Central memory CD8-positive, alpha-beta T cell (primary cell): ENCODE results near the gene CAPN1.
A peak's percentile ranks its signal among the peaks of the same experiment; 100 is the strongest.
"Not testable (repeated sequence)": the region's sequence is repeated elsewhere in the genome, so short reads cannot be mapped to it uniquely, and the experiment has no call there.

ENCODE experiments used
- ATAC-seq: fragments of 150-1000 bp; cut with Tn5 transposase; replicated peaks from 2 replicates; pipeline ENCODE4 v1.10.0; 2022; ENCODE audit warnings: mild to moderate bottlenecking, moderate FRiP score, moderate number of reproducible peaks; ENCODE audit not compliant: poor library complexity, severe bottlenecking; ENCODE audit errors: extremely low read depth
- DNase-seq, 2 donors: peaks; one replicate each; pipeline ENCODE4 v3.0.0; 2021; ENCODE audit warnings: low spot score in 2 of 2
- H3K27ac Mint-ChIP-seq: one replicate; pipeline ENCODE4 v1.8.0; 2022; ENCODE audit warnings: low read depth, mild to moderate bottlenecking, moderate library complexity, mixed read lengths
- H3K27me3 Mint-ChIP-seq: one replicate; pipeline ENCODE4 v1.8.0; 2022; ENCODE audit warnings: mixed read lengths
- H3K36me3 Mint-ChIP-seq: one replicate; pipeline ENCODE4 v1.8.0; 2022; ENCODE audit warnings: mild to moderate bottlenecking, moderate library complexity, mixed read lengths; ENCODE audit not compliant: insufficient read depth
- H3K4me1 Mint-ChIP-seq: one replicate; pipeline ENCODE4 v1.8.0; 2022; ENCODE audit warnings: mixed read lengths
- H3K4me3 Mint-ChIP-seq: one replicate; pipeline ENCODE4 v1.8.0; 2022; ENCODE audit warnings: mild to moderate bottlenecking, moderate library complexity, mixed read lengths
- H3K9me3 Mint-ChIP-seq: one replicate; pipeline ENCODE4 v1.8.0; 2022; ENCODE audit warnings: mixed read lengths

CAPN1 gene

GRCh38 chr11:65217441-65218423, 36.0 kb downstream of the CAPN1 start:
- H3K36me3 Mint-ChIP-seq, result peaks cover 2% of the 10 kb centered on the region
- H3K9me3 Mint-ChIP-seq, result no peaks in the 10 kb centered on the region
- no peak overlapping the region for H3K27ac Mint-ChIP-seq
- ATAC-seq (no peak), DNase-seq (no peak)
- H3K27me3 Mint-ChIP-seq, result no peaks in the 10 kb centered on the region
- H3K4me1 Mint-ChIP-seq, result peaks cover 39% of the 10 kb centered on the region
- H3K4me3 Mint-ChIP-seq, result no peak overlapping the region

GRCh38 chr11:65218446-65218845, 36.7 kb downstream of the CAPN1 start:
- no peak overlapping the region for H3K4me3 Mint-ChIP-seq
- H3K9me3 Mint-ChIP-seq, result no peaks in the 10 kb centered on the region
- no peak overlapping the region for H3K27ac Mint-ChIP-seq
- DNase-seq (no peak), ATAC-seq (no peak)
- peaks cover 2% of the 10 kb centered on the region for H3K36me3 Mint-ChIP-seq
- H3K27me3 Mint-ChIP-seq, result peaks cover 5% of the 10 kb centered on the region
- peaks cover 32% of the 10 kb centered on the region for H3K4me1 Mint-ChIP-seq

GRCh38 chr11:65219930-65220213, 38.1 kb downstream of the CAPN1 start:
- Mint-ChIP-seq H3K4me1 (peaks cover 19% of the 10 kb centered on the region), H3K27me3 (peaks cover 16% of the 10 kb centered on the region), H3K4me3 (no peak overlapping the region), H3K9me3 (no peaks in the 10 kb centered on the region), H3K36me3 (peaks cover 2% of the 10 kb centered on the region), H3K27ac (no peak overlapping the region)
- ATAC-seq, result no peak
- DNase-seq, result no peak

GRCh38 chr11:65221026-65221425, 39.3 kb downstream of the CAPN1 start:
- peaks cover 5% of the 10 kb centered on the region for H3K36me3 Mint-ChIP-seq
- peaks cover 19% of the 10 kb centered on the region for H3K4me1 Mint-ChIP-seq
- DNase-seq (no peak), ATAC-seq (no peak)
- H3K9me3 Mint-ChIP-seq, result no peaks in the 10 kb centered on the region
- H3K27ac Mint-ChIP-seq, result no peak overlapping the region
- H3K4me3 Mint-ChIP-seq, result no peak overlapping the region
- peaks cover 28% of the 10 kb centered on the region for H3K27me3 Mint-ChIP-seq

- ATAC-seq, result no peak
These were observed 41.3 kb downstream of the CAPN1 start for GRCh38 chr11:65223011-65223410.

GRCh38 chr11:65224930-65225278, 43.2 kb downstream of the CAPN1 start:
- Mint-ChIP-seq H3K27me3 (peaks cover 41% of the 10 kb centered on the region), H3K4me1 (peaks cover 11% of the 10 kb centered on the region), H3K27ac (no peak overlapping the region), H3K4me3 (peak overlapping the region; percentile 68), H3K9me3 (no peaks in the 10 kb centered on the region), H3K36me3 (peaks cover 4% of the 10 kb centered on the region)
- DNase-seq (no peak), ATAC-seq (no peak)

More at GRCh38 chr11:65223011-65223410, 41.3 kb downstream of the CAPN1 start:
- Mint-ChIP-seq H3K36me3 (peaks cover 5% of the 10 kb centered on the region), H3K4me1 (peaks cover 20% of the 10 kb centered on the region), H3K27ac (no peak overlapping the region), H3K27me3 (peaks cover 32% of the 10 kb centered on the region), H3K9me3 (no peaks in the 10 kb centered on the region), H3K4me3 (no peak overlapping the region)
- no peak for DNase-seq

GRCh38 chr11:65225279-65226102, 43.8 kb downstream of the CAPN1 start:
- H3K36me3 Mint-ChIP-seq, result peaks cover 4% of the 10 kb centered on the region

GRCh38 chr11:65226103-65226442, 44.3 kb downstream of the CAPN1 start:
- H3K27ac Mint-ChIP-seq, result no peak overlapping the region
- no peak for ATAC-seq

More at GRCh38 chr11:65225279-65226102, 43.8 kb downstream of the CAPN1 start:
- Mint-ChIP-seq H3K4me1 (peaks cover 7% of the 10 kb centered on the region), H3K4me3 (peak overlapping the region; percentile 68), H3K27me3 (peaks cover 41% of the 10 kb centered on the region), H3K27ac (no peak overlapping the region), H3K9me3 (no peaks in the 10 kb centered on the region)
- ATAC-seq (peak; percentile 43), DNase-seq (peak; percentile 26 to 29)

GRCh38 chr11:65227879-65228278, 46.2 kb downstream of the CAPN1 start:
- H3K27ac Mint-ChIP-seq, result no peak overlapping the region
- no peak for DNase-seq
- H3K4me3 Mint-ChIP-seq, result no peak overlapping the region
- H3K9me3 Mint-ChIP-seq, result no peaks in the 10 kb centered on the region
- no peak for ATAC-seq
- H3K36me3 Mint-ChIP-seq, result peaks cover 4% of the 10 kb centered on the region
- peaks cover 41% of the 10 kb centered on the region for H3K27me3 Mint-ChIP-seq
- H3K4me1 Mint-ChIP-seq, result peaks cover 7% of the 10 kb centered on the region

More at GRCh38 chr11:65226103-65226442, 44.3 kb downstream of the CAPN1 start:
- H3K36me3 Mint-ChIP-seq, result peaks cover 4% of the 10 kb centered on the region
- H3K4me1 Mint-ChIP-seq, result peaks cover 7% of the 10 kb centered on the region
- DNase-seq, result no peak
- H3K27me3 Mint-ChIP-seq, result peaks cover 41% of the 10 kb centered on the region
- H3K4me3 Mint-ChIP-seq, result peak overlapping the region; percentile 68
- no peaks in the 10 kb centered on the region for H3K9me3 Mint-ChIP-seq

GRCh38 chr11:65236194-65237059, 54.7 kb downstream of the CAPN1 start:
- no peak for DNase-seq
- no peak for ATAC-seq
- Mint-ChIP-seq H3K4me1 (no peaks in the 10 kb centered on the region), H3K27me3 (no peaks in the 10 kb centered on the region), H3K36me3 (no peaks in the 10 kb centered on the region), H3K27ac (no peak overlapping the region), H3K4me3 (no peak overlapping the region), H3K9me3 (no peaks in the 10 kb centered on the region)

- not testable (repeated sequence) for H3K4me1 Mint-ChIP-seq, H3K27ac Mint-ChIP-seq, H3K9me3 Mint-ChIP-seq, ATAC-seq, H3K4me3 Mint-ChIP-seq, H3K27me3 Mint-ChIP-seq, H3K36me3 Mint-ChIP-seq, DNase-seq
These were observed 56.6 kb downstream of the CAPN1 start for GRCh38 chr11:65238302-65238701.

GRCh38 chr11:65241134-65241533, 59.4 kb downstream of the CAPN1 start:
- Mint-ChIP-seq H3K27me3 (no peaks in the 10 kb centered on the region), H3K36me3 (no peaks in the 10 kb centered on the region), H3K27ac (no peak overlapping the region), H3K4me1 (no peaks in the 10 kb centered on the region), H3K4me3 (no peak overlapping the region), H3K9me3 (no peaks in the 10 kb centered on the region)
- DNase-seq (no peak), ATAC-seq (no peak)
